Activated effector memory CD4-positive, alpha-beta T cell treated with Interleukin-2 at 50 U/mL for 16 hours (primary cell): ENCODE data around the gene SYNPO.

ENCODE experiments used
- DNase-seq: peaks from one replicate; pipeline ENCODE4 v3.0.0-alpha.2; 2020

Gene SYNPO

GRCh38 chr5:150642991-150643710 lies 2.7 kb downstream of the SYNPO start:
- no peak for DNase-seq

DNA sequence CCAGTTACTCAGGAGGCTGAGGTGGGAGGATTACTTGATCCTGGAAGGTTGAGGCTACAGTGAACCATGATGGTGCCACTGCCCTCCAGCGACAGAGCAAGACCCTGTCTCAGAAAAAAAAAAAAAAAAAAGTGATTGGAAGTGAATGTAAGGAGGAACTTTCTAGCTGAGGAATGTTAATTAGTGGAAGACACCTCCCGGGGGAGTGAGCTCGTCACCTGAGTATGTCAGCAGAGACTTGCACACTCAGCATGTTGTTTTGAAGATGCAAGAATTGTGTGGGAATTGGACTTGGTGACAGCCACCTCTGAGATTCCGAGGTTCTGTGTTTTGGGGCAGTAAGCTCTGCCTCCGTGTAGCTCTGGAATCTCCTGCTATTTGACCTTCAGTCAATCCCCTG lies 3.6 kb downstream of the SYNPO start:
- DNase-seq = no peak

DNA sequence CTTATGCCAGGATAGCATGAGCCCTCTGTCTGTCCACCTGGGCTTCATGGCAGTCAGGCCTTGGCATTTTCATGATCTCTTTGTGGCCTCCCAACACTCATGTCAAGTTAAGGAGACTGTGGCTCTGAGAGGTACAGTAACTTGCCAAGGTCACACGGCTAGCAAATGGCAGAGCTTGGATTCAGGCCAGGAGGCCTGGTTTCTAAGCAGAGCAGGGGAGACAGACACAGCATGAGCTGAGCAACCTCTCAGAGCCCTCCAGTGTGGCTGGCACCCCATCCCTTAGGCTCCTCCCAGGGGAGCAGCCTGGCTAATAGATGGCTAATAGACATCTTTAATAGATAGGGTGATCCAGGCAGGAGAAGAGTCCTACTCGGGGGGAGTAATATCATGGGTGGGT lies 4.1 kb downstream of the SYNPO start:
- no peak for DNase-seq

GRCh38 chr5:150645070-150645700 lies 4.7 kb downstream of the SYNPO start:
- no peak for DNase-seq

DNA sequence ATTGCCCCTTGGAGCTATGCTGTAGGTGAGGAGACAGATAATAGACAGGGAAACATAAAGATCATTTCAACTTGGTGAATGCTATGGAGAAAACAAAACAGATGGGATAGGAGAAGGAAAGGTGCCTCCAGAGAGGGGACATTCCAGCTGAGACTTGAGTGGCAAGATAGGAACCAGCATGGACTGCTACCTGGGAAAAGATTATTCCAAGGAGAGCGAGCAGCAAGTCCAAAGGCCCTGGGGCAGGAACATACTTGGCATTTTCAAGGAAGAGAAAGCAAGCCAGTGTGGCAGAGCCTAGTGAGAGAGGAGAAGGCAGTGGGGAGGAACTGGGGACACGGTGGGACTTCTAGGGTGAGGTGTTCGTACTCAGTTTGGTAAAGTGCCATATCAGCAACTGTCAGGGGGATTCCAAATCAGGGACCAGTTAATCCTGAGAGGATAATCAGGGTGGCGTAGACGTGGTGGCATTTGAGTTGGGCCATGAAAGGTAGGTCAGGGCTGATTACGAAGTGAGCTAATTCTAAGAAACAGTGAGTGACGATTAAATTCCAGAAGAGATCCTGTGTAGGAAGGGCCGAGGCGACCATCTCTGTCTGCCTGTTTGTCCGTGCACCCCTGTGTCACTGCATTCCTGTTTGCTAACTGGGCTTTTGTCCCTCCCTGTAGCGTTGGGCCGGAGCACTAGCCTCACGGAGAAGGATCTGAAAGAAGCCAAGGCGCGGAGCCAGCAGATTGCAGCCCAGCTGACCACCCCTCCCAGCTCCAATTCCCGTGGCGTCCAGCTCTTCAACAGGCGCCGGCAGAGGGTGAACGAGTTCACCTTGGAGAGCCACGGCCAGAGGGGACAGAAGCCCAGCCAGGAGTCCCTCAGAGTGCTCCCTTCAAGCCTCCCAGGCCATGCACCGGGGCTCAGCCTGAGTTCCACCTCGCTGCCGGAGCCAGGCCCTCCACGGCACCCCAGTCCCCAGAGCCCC lies 7.1 kb downstream of the SYNPO start:
- DNase-seq = no peak

DNA sequence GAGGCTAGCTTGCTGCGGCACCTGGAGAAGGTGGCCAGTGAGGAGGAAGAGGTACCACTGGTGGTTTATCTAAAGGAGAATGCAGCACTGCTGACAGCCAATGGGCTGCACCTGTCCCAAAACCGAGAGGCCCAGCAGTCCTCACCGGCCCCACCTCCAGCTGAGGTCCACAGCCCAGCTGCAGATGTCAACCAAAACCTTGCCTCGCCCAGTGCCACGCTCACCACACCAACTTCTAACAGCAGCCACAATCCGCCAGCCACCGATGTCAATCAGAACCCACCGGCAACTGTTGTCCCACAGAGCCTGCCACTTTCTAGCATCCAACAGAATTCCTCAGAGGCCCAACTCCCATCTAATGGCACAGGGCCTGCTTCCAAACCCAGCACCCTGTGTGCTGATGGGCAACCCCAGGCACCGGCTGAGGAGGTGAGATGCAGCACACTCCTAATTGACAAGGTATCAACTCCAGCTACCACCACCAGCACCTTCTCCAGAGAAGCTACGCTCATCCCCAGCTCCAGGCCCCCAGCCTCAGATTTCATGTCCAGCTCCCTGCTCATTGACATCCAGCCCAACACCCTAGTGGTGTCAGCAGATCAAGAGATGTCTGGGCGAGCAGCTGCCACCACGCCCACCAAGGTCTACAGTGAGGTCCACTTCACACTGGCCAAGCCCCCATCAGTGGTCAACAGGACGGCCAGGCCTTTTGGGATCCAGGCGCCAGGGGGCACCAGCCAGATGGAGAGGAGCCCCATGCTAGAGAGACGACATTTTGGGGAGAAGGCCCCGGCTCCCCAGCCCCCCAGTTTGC lies 8.0 kb downstream of the SYNPO start:
- DNase-seq = no peak

DNA sequence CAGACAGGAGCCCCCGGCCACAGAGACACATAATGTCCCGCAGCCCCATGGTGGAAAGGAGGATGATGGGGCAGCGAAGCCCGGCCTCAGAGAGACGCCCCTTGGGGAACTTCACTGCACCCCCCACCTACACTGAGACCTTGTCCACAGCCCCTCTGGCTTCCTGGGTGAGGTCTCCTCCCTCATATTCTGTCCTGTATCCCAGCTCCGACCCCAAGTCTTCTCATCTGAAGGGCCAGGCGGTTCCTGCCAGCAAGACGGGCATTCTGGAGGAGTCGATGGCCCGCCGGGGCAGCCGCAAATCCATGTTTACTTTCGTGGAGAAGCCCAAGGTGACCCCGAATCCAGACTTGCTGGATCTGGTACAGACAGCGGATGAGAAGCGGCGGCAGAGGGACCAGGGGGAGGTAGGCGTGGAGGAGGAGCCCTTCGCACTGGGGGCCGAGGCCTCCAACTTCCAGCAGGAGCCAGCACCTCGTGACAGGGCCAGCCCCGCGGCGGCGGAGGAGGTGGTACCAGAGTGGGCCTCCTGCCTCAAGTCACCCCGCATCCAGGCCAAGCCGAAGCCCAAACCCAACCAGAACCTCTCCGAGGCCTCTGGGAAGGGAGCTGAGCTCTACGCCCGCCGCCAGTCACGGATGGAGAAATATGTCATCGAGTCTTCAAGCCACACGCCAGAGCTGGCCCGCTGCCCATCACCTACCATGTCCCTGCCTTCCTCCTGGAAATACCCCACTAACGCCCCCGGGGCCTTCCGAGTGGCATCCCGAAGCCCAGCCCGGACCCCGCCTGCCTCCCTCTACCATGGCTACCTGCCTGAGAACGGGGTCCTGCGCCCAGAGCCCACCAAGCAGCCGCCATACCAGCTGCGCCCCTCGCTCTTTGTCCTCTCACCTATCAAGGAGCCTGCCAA lies 8.9 kb downstream of the SYNPO start:
- no peak for DNase-seq

DNA sequence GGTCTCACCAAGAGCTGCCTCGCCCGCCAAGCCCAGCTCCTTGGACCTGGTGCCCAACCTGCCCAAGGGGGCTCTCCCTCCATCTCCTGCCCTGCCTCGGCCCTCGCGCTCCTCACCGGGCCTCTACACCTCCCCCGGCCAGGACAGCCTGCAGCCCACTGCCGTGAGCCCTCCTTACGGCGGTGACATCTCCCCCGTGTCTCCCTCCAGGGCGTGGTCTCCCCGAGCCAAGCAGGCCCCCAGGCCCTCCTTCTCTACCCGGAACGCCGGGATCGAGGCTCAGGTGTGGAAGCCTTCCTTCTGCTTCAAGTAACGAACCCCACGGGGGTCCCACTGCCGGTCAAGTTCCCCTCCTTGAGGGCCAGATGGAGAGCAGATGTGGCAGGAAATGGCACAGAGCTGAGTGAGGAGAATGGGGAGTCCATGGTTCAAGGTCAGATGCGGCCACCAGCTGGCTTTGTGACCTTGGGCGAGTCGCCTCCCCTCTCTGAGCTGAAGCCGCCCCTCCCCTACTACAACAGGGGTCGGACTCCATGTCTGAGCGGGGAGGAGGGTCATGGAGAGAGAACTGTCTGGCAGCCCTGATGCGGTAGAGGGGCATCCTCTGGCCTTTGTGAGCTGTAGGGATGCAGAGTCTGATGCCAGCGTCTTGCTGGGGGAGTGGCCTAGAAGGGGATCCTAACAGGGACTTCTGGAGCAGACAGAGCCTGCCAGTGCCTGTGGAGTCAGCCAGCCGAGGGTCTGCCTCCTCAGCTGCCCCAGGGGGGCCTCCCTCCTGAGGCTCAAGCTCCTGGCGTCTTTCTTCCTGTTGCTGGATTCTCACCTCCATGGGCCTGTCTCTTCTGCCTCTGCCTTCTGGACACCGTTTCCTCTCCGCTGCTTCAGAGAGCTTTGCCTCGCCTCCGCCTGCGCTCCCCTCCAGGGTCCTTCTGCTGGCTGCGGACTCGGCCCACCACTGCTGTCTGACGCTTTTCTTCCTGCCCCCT lies 9.9 kb downstream of the SYNPO start:
- no peak for DNase-seq

DNA sequence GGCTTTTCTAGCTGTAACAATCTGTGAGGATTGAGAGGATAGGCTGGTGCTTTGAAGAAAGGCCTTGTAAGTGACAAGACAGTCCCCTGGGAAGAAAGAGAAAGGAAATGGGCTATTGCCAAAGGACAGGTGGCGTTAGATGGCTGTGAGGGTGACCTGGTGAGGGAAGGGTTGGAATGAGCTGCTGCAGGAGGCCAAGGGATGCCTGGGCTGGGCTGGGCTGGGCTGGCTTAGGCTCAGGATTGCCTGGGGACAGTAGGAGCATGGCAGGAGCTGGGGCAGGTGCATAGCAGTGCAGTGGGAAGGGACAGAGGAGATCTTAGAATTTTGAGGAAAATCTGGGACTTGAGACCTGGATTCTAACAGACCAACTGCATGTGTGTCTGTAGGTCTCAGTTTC lies 10.9 kb downstream of the SYNPO start:
- no peak for DNase-seq

- DNase-seq = no peak
These were observed 11.6 kb downstream of the SYNPO start for GRCh38 chr5:150651924-150652671.

DNA sequence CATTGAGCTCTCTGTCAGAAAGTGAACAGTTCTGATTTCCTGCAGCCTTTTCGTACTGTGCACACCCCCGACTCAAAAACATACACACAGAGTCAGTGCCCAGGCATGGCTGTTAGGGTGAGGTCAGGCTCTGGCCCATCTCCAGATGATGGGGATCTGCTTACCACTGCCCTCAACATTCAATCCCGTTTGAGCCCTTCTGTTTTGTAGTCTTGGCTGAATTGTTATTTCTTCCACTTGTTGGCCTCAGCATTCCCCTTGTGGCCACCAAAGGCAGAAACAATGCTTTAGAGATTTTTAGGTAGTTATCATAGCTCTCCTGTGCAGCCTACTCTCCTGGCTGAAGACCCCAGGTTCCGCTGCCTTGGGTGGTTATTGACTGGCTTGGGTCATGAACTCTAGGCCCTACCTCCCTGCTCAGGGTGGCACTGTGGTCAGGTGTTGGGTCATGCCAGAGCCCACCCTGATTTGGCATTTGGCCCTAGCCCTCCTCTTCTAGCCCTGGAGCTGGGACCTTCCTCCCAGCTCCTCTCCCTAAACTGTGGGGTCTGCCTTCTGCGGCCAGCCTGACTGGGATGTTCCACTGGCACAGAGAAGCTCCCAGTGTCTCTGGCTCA lies 12.8 kb downstream of the SYNPO start:
- no peak for DNase-seq

DNA sequence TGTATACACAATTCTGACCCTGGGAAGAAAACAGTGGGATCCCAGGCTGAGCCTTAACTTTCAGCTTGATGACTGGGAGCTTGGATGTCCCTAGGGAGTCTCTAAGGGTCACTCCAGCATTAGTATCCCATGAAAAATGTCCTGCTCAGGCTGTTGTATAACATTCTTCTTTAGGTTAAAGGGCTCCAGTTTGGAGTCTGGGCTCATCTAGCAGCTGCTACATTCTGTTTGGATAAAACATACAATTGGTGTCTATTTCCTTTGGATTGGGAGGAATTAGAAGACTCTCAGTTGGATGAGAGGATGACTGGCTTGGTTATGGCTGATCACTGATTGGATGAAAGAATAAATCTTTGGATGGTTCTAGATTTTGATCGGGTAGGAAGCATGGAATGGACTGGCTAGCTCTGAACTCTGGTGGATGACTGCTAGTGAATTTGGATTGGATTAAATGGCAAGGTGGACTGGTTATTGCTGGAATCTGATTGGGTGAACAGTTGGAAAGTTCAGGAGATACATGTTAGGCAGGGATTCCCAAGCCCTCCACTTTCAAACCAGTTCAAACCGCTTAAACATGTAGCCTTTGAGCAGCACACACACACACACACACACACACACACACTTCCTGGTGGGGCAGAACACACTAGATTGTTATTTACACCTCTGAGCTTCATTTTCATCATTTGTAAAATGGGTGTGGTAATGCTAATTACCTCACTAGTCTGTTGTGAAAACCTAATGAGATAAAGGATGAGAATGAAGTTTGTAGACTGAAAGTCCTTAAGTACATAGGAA lies 13.5 kb downstream of the SYNPO start:
- no peak for DNase-seq

DNA sequence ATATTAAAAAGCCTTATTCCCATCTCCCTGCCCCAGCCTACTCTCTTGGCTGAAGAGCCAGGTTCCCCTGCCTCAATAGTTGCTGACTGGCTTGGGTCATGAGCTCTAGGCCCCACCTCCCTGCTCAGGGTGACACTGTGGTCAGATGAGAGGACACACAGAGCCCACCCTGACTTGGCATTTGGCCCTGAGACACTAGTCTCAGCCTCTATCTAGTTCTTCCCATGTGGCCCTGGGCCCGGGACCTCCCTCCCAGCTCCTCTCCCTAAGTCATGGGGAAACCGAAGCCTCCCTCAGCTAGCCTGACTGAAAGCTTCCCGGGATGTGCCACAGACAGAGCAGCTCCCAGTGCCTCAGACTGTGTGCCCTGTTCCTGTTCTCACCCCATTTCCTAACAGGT lies 14.8 kb downstream of the SYNPO start:
- DNase-seq = no peak

DNA sequence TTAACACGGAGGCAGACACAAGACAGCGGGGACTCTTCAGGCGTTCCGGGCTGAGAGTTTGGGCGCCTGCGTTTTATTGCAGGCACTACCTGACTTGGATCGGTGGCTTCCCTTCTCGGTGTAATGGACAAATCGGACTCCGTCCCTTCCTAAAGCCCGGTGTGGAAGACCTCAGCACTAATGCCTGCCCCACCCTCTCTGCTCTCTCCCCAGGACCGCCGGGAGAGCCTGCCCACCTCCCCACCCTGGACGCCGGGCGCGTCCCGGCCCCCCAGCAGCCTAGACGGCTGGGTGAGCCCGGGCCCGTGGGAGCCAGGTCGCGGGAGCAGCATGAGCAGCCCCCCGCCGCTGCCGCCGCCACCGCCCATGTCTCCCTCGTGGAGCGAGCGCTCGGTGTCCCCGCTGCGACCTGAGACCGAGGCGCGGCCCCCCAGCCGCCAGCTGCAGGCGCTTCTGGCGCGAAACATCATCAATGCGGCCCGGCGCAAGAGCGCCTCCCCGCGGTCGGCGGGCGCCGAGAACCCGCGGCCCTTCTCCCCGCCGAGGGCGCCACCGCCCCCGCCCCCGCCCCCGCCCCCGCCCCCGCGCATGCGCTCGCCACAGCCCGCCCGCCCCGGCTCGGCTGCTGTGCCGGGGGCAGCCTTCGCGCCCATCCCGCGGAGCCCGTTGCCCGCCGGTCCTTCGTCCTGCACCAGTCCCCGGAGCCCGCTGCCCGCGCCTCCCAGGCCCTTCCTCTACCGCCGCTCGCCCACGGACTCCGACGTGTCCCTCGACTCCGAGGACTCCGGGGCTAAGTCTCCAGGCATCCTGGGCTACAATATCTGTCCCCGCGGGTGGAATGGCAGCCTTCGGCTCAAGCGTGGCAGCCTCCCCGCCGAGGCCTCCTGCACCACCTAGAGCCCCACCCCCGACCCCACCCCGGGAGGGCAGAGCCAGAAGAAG lies 16.0 kb downstream of the SYNPO start:
- peak; percentile 77 for DNase-seq

GRCh38 chr5:150658121-150658520 lies 17.7 kb downstream of the SYNPO start:
- DNase-seq = no peak

- no peak for DNase-seq
These were observed 18.3 kb downstream of the SYNPO start for GRCh38 chr5:150658699-150659265.
